ENCODE data around the gene ACSL3. TPM values are rescaled to one million over a fixed set of nuclear protein-coding genes. Genes with fewer than 3 reads are reported as not detected.

Gene ACSL3
- polyA plus RNA-seq, 1 donor from 2014 or later, result 119 TPM

- no peaks in the 10 kb centered on the region for H3K36me3 ChIP-seq (ENCODE audit: insufficient read depth, low read length)
- no peak overlapping the region for H3K27ac ChIP-seq (ENCODE audit: low read length)
- H4K20me1 ChIP-seq (ENCODE audit: insufficient read depth), result no peaks in the 10 kb centered on the region
- no peaks in the 10 kb centered on the region for H3K79me2 ChIP-seq (replicated peaks; ENCODE audit: insufficient read depth, low read length)
- H3F3A ChIP-seq (ENCODE audit: insufficient read depth, low read length, poor library complexity, severe bottlenecking), result no peaks in the 10 kb centered on the region
- no peaks in the 10 kb centered on the region for H3K9me2 ChIP-seq (ENCODE audit: insufficient read depth, low read length)
- H3K27me3 ChIP-seq (ENCODE audit: insufficient read depth, low read depth, low read length), result no peaks in the 10 kb centered on the region
- H3K4me2 ChIP-seq (ENCODE audit: low read length), result no peak overlapping the region
- no peak for TF ChIP-seq TAF1 (IDR thresholded peaks at IDR 0.05; ENCODE audit: low read depth)
- TF ChIP-seq RAD21 (conservative IDR thresholded peaks at IDR 0.05), result no peak
- no peak for TF ChIP-seq POLR2AphosphoS5 (IDR thresholded peaks at IDR 0.05)
- no peak for TF ChIP-seq SMC3 (conservative IDR thresholded peaks at IDR 0.05; ENCODE audit: poor library complexity)
- no peak for TF ChIP-seq MXI1 (conservative IDR thresholded peaks at IDR 0.05; ENCODE audit: poor library complexity, severe bottlenecking)
- no peak for TF ChIP-seq REST (IDR thresholded peaks at IDR 0.05; ENCODE audit: borderline replicate concordance)
- TF ChIP-seq CTCF (IDR thresholded peaks at IDR 0.05; ENCODE audit: poor library complexity, severe bottlenecking), result no peak
- H3K9me3 ChIP-seq (ENCODE audit: low read length), result no peaks in the 10 kb centered on the region
- no peak overlapping the region for H3K4me3 ChIP-seq (ENCODE audit: low read length)
- H3K9ac ChIP-seq (ENCODE audit: low read length), result no peak overlapping the region
- no peak overlapping the region for H2AFZ ChIP-seq (ENCODE audit: low read depth, low read length)
Observed at GRCh38 chr2:222972420-222972819, 111.6 kb downstream of the ACSL3 start.

GRCh38 chr2:222973237-222973636, 112.4 kb downstream of the ACSL3 start:
- TF ChIP-seq TAF1 (IDR thresholded peaks at IDR 0.05; ENCODE audit: low read depth) (no peak), EZH2 (IDR thresholded peaks at IDR 0.05; ENCODE audit: borderline replicate concordance, insufficient read depth, low read length, poor library complexity, severe bottlenecking) (no peak), MXI1 (conservative IDR thresholded peaks at IDR 0.05; ENCODE audit: poor library complexity, severe bottlenecking) (no peak), SMC3 (conservative IDR thresholded peaks at IDR 0.05; ENCODE audit: poor library complexity) (no peak), POLR2AphosphoS5 (IDR thresholded peaks at IDR 0.05) (no peak), RAD21 (conservative IDR thresholded peaks at IDR 0.05) (no peak), CTCF (IDR thresholded peaks at IDR 0.05; ENCODE audit: poor library complexity, severe bottlenecking) (no peak), REST (IDR thresholded peaks at IDR 0.05; ENCODE audit: borderline replicate concordance) (no peak), EP300 (conservative IDR thresholded peaks at IDR 0.05; ENCODE audit: poor library complexity, severe bottlenecking) (no peak)
- no peak overlapping the region for H3K27ac ChIP-seq (ENCODE audit: low read length)
- H2AFZ ChIP-seq (ENCODE audit: low read depth, low read length), result no peak overlapping the region
- H3K4me3 ChIP-seq (ENCODE audit: low read length), result no peak overlapping the region
- no peaks in the 10 kb centered on the region for H4K20me1 ChIP-seq (ENCODE audit: insufficient read depth)
- H3F3A ChIP-seq (ENCODE audit: insufficient read depth, low read length, poor library complexity, severe bottlenecking), result no peaks in the 10 kb centered on the region
- H3K4me2 ChIP-seq (ENCODE audit: low read length), result no peak overlapping the region
- H3K27me3 ChIP-seq (ENCODE audit: insufficient read depth, low read depth, low read length), result no peaks in the 10 kb centered on the region
- H3K9me3 ChIP-seq (ENCODE audit: low read length), result no peaks in the 10 kb centered on the region
- H3K9me2 ChIP-seq (ENCODE audit: insufficient read depth, low read length), result no peaks in the 10 kb centered on the region
- H3K79me2 ChIP-seq (replicated peaks; ENCODE audit: insufficient read depth, low read length), result no peaks in the 10 kb centered on the region
- H3K9ac ChIP-seq (ENCODE audit: low read length), result no peak overlapping the region
- H3K36me3 ChIP-seq (ENCODE audit: insufficient read depth, low read length), result no peaks in the 10 kb centered on the region

All from neural cell (in vitro differentiated cells).